Measurements from ENCODE around the gene FAM135A. TPM values are rescaled to one million over a fixed set of nuclear protein-coding genes. Genes with fewer than 3 reads are reported as not detected.
"Not testable (repeated sequence)": the region's sequence is repeated elsewhere in the genome, so short reads cannot be mapped to it uniquely, and the experiment has no call there.

FAM135A gene
- polyA plus RNA-seq, 1 experiment: 2.9 TPM

DNA sequence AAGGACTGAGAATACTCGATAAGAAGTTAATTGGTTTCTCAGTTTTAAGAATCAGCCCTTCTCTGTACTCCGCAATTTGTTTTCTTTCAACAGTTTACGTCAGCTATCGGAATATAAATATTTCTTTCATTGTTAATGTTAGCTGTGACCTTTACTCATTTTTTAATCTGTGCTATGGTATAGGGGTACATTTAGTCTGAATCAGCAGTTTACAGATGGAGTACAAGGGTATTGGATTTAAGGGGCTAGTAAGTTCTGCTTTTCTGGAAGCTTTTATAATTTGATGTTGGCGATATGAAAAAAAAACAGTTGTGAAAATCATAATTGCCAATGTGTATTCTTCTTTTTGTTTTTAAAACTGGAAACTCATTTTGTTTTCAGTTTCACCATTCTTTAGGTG, 23.0 kb downstream of the FAM135A start:
- no peaks in the 10 kb centered on the region for H3K36me3 ChIP-seq (ENCODE audit: control insufficient read depth, insufficient read depth, low read length)
- ChIA-PET CTCF (no interaction called here), POLR2A (no interaction called here)
- H3K4me3 ChIP-seq (ENCODE audit: low read depth, low read length): no peak overlapping the region
- no peaks in the 10 kb centered on the region for H3K27me3 ChIP-seq (ENCODE audit: control insufficient read depth, insufficient read depth, low read length)
- no peak for DNase-seq (ENCODE audit: low read depth)
- TF ChIP-seq, protein P1, sequence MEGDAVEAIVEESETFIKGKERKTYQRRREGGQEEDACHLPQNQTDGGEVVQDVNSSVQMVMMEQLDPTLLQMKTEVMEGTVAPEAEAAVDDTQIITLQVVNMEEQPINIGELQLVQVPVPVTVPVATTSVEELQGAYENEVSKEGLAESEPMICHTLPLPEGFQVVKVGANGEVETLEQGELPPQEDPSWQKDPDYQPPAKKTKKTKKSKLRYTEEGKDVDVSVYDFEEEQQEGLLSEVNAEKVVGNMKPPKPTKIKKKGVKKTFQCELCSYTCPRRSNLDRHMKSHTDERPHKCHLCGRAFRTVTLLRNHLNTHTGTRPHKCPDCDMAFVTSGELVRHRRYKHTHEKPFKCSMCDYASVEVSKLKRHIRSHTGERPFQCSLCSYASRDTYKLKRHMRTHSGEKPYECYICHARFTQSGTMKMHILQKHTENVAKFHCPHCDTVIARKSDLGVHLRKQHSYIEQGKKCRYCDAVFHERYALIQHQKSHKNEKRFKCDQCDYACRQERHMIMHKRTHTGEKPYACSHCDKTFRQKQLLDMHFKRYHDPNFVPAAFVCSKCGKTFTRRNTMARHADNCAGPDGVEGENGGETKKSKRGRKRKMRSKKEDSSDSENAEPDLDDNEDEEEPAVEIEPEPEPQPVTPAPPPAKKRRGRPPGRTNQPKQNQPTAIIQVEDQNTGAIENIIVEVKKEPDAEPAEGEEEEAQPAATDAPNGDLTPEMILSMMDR (IDR thresholded peaks at IDR 0.05; ENCODE audit: insufficient read depth, low read depth, low read length): no peak

DNA sequence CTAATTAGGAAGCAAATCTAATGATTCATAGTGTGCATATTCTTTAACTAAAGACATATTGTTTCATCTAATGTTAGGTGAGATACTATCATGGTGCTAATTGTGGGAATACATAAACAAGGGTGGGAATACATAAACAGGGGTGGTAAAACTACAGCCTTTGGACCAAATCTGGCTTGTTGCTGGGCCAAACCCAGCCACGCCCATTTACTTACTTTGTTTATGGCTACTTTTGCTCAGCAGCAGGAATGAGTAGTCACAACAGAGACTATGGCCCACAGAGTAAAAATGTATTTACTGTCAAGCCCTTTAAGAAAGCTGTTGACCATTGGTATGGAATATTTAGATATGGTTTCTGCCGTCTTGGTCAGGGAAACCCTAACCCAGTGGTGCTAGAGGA, 31.7 kb downstream of the FAM135A start:
- no peak overlapping the region for H3K4me3 ChIP-seq (ENCODE audit: low read depth, low read length)
- DNase-seq (ENCODE audit: low read depth): no peak
- H3K36me3 ChIP-seq (ENCODE audit: control insufficient read depth, insufficient read depth, low read length): no peaks in the 10 kb centered on the region
- ChIA-PET POLR2A (no interaction called here), CTCF (no interaction called here)
- H3K27me3 ChIP-seq (ENCODE audit: control insufficient read depth, insufficient read depth, low read length): no peaks in the 10 kb centered on the region
- TF ChIP-seq, protein P1 (IDR thresholded peaks at IDR 0.05; ENCODE audit: insufficient read depth, low read depth, low read length): no peak

DNA sequence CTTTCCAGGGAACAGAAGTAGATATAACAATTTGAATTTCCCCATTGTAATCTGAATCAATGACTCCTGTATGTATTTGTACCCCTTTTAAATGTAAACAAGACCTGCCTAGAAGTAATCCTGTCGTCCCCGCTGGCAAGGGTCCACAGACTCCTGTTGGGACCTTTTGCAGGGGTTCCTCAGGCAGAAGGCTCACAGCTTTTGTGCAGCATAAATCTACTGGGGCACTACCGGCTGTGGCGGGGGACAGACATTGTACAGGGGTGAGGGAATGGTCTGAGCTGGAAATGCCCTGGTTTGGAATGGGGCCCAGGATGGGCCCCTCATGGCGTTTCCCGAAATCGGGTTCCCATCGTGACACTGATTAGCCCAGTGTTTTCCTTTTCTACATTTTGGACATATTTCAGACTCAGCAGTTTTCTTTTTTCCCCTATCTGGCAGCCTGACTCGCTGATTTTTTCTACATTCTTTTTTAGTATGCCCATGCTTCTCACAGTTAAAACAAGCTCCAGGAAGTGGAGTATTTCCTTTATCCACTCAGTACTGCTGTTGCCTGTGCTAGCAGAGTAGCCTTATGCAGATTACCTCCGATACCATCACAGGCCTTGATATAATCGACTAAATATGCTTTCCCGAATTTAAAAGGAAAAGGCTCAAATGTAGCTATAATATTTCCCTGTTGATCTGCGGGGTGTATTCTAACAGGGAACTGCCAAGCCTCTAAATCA, 34.2 kb downstream of the FAM135A start:
- DNase-seq (ENCODE audit: low read depth); POLR2A ChIA-PET; H3K27me3 ChIP-seq (ENCODE audit: control insufficient read depth, insufficient read depth, low read length); H3K4me3 ChIP-seq (ENCODE audit: low read depth, low read length); CTCF ChIA-PET; H3K36me3 ChIP-seq (ENCODE audit: control insufficient read depth, insufficient read depth, low read length): not testable (repeated sequence)

DNA sequence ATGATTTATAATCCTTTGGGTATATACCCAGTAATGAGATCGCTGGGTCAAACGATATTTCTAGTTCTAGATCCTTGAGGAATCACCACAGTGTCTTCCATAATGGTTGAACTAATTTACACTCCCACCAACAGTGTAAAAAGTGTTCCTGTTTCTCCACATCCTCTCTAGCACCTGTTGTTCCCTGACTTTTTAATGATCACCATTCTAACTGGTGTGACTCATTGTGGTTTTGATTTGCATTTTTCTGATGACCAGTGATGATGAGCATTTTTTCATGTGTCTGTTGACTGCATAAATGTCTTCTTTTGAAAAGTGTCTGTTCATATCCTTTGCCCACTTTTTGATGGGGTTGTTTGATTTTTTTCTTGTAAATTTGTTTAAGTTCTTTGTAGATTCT, 40.6 kb downstream of the FAM135A start:
- CTCF ChIA-PET; POLR2A ChIA-PET; H3K36me3 ChIP-seq (ENCODE audit: control insufficient read depth, insufficient read depth, low read length); H3K27me3 ChIP-seq (ENCODE audit: control insufficient read depth, insufficient read depth, low read length); H3K4me3 ChIP-seq (ENCODE audit: low read depth, low read length); DNase-seq (ENCODE audit: low read depth): not testable (repeated sequence)

DNA sequence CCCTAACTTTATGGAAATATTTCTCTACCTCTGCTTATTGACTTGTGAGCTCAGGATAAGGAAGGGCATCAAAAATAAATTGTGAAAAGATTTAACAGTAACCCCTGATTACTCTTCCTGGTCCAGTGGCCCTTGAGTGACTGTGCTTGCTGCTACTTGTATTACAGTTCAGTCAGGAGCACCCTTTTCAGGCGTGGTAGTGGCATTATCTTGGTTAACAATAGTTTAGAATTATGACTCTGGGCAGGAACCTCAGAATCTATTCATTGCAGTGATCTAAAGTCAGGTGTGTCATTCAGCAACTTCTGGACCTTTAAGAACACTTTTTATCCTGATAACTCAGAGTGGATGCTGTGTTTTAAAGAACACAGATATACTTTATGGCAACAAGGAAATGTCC, 43.4 kb downstream of the FAM135A start:
- Histone ChIP-seq H3K4me3 (ENCODE audit: low read depth, low read length) (no peak overlapping the region), H3K27me3 (ENCODE audit: control insufficient read depth, insufficient read depth, low read length) (no peaks in the 10 kb centered on the region), H3K36me3 (ENCODE audit: control insufficient read depth, insufficient read depth, low read length) (no peaks in the 10 kb centered on the region)
- CTCF ChIA-PET: no interaction called here
- POLR2A ChIA-PET: no interaction called here
- TF ChIP-seq, protein P1 (IDR thresholded peaks at IDR 0.05; ENCODE audit: insufficient read depth, low read depth, low read length): no peak
- DNase-seq (ENCODE audit: low read depth): no peak

DNA sequence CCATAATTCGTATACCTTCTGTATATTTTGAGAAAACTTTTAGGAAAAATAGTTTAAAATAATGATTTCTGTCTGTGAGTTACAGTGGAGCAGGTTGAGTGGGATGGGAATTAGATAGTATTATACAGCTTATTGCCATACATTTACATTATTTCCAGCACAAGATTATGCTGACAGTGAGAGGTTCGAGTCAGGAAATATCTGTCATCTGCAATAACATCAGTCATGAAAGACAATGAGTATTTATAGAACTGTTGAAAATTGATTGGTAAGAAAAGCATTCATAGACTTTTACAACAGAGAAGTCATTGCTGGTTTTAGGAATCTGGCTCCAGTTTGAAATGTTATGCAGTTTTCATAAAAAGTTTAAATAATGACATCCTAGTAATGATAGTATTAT, 45.9 kb downstream of the FAM135A start:
- CTCF ChIA-PET: interaction anchor here (0.7 kb wide), 1 partner anchor 11 kb away, joined by 3 read pairs; no protein-coding TSS in a partner anchor
- no peak for DNase-seq (ENCODE audit: low read depth)
- TF ChIP-seq, protein P1 (IDR thresholded peaks at IDR 0.05; ENCODE audit: insufficient read depth, low read depth, low read length): no peak

DNA sequence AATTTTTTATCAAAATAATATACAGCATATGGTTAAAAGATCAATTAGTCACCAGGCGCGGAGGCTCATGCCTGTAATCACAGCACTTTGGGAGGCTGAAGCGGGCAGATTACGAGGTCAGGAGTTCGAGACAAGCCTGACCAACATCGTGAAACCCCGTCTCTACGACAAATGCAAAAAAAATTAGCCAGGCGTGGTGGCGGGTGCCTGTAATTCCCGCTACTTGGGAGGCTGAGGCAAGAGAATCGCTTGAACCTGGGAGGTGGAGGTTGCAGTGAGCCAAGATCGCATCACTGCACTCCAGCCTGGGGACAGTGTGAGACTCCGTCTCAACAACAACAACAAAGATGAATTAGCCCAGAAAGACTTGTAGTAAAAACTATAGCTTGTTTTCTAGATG, 46.4 kb downstream of the FAM135A start:
- CTCF ChIA-PET; POLR2A ChIA-PET; H3K36me3 ChIP-seq (ENCODE audit: control insufficient read depth, insufficient read depth, low read length); H3K4me3 ChIP-seq (ENCODE audit: low read depth, low read length); H3K27me3 ChIP-seq (ENCODE audit: control insufficient read depth, insufficient read depth, low read length); DNase-seq (ENCODE audit: low read depth): not testable (repeated sequence)

More for the DNA sequence above, 45.9 kb downstream of the FAM135A start:
- no peak overlapping the region for H3K4me3 ChIP-seq (ENCODE audit: low read depth, low read length)
- no peaks in the 10 kb centered on the region for H3K36me3 ChIP-seq (ENCODE audit: control insufficient read depth, insufficient read depth, low read length)
- no peaks in the 10 kb centered on the region for H3K27me3 ChIP-seq (ENCODE audit: control insufficient read depth, insufficient read depth, low read length)
- POLR2A ChIA-PET: no interaction called here
